Non-pigmented ciliary epithelial cell (primary cell): ENCODE results near the gene C1orf167.

Experiments
- DNase-seq: peaks from one replicate; pipeline ENCODE4 v3.0.0-alpha.2; 2010; ENCODE audit warnings: low read depth

Gene C1orf167

DNA sequence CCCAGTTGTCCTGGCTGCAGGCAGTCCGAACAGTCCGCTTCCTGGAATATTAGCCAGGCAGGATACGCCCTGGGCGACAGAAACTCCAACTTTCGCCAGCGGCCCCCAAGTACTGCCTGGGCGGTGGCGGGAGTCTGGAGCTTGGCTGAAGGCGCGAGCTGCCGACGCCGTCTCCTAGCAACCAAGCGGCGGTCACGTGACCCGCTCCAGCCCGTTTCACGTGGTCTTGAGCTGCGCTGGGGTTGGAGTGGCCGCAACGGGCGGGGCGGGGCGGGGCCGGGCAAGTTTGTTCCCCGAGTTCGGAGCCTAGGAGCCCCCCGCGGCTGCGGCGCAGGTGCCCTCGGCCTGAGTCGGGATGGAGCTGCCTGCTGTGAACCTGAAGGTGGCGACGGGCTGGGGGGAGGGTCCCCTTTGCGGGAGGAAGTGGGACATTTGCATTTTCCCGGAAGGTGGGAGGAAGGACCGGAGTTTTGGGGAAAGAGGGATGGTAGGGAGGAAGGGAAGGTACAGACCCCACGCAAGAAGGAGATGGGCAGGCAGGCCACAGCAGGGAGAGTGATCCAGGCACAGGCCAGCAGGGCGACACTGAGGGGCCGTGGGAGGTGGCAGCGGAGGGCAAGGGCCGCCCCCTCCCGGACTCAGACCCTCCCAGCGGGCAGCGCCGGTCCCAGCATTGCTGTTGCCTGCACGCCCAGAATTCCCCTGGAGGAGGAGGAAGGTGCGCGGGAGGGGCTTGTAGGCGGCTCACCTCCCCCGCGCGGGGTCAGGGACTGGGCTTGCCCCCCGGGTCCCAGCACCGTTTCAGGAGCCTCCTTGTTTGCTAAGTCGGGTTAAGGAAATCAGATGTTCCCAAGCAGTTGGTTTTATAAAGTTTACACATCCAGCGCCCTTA is 25.9 kb upstream of the C1orf167 start, which contains the start of gene AGTRAP:
TSS of gene AGTRAP (plus strand) at position 283 of the 892 bp plus-strand sequence. CDS start at position 356, 73 bp downstream.
- no peak for DNase-seq

DNA sequence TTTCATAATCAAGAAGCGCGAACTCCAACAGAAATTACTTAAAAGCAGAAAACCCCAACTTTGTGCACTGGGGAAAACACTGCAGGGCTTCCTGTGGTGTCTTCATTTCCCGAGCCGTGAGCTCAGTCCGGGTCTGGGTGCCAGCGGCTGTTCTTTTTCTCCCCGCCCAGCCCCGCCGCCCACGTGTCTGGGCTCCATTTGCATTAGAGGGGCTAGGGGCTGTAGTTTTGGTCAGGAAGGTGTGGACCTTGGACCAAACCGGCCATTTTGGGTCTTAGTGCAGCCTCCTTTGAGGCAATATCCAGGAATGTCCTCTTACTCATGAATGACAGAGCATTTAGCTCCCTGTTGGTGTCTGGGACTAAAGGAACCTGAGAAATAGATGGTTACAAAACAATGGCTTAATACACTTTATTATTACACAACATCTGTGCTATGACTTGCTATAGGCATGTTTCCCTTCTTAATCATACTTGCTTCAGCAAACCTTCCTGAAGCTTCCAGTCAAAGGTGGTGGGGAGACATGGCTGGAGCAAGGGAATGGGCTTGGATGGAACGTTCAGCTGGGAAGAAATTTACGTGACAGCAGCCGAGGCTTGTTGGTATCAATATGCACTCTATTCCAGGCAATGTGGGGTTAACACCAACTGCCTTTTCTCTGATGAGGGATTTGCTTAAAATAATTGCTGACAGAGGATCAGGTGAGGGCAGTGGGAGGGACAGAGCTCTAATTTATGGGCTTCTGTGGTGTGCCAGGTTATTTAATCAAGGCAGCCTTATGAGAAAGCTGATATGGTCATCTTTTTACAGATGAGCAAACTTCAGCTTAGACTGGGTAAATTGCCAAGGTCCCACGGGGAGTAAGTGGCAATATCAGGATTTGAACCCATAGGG is 25.0 kb upstream of the C1orf167 start:
- DNase-seq = peak; percentile 55

- no peak for DNase-seq
Measured at GRCh38 chr1:11738096-11738495, 23.9 kb upstream of the C1orf167 start.

- DNase-seq = no peak
Measured at GRCh38 chr1:11738783-11739182, 23.2 kb upstream of the C1orf167 start.

DNA sequence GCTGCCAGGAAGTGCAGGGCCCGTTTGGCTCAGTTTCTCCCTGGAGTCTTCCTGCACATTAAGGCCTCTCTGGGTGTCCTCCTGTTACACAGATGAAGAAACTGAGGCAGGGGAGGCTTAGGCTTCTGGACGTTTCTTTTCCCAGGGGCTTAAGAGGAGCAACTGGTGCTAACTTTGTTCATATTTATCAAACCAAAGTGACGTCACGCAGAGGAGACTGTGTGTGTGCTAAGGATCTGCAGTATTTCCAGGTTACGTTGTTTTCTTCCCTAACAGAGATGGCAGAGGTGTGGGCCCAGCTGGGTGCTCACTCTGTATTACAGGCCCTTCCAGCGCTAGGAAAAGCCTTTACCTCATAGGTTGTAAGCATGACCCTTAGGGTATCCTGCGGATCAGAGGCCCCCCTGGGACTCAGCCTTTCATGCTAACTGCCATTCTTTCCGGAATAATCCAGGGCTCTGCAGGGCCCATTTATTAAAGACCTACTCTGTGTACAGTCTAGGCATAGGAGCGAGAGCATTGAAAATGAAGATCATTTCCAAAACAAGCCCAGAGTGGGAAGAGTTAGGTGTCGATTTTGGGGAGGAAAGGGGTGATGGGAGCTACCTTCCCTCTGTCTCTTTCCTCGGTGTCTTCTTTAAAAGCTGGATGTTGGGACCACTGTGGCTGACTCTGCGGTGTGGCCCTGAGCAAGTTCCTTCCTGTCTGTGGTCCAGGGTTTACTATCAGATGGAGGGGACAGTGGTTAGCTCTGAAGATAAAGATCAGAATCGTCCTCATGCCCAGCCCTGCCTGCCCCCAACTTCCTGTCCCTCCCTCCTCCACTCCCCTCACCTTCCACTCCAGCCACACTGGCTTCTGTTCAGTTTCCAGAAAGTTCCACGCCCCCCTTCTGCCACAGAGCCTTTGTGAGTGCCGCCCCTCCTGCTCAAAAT is 21.5 kb upstream of the C1orf167 start:
- no peak for DNase-seq

DNA sequence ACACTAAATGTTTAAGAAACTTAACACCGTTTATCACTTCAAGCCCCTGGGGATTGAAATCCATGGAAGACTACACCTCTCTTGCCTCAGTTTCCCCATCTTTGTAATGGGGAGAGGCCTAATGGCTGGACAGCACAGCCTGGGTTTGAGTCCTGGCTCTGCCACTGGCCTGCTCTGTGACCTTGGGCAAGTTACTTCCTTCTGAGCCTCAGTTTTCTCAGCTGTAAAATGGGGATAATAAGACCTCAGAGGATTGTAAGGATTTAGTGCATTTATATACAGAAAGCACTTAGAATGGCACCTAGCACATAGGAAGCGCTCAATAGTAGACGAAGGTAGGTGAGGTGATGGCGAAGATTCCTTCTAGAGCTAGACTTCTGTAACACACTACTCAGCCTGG is 20.5 kb upstream of the C1orf167 start:
- DNase-seq = no peak

- DNase-seq = no peak
Measured at GRCh38 chr1:11741919-11742558, 20.0 kb upstream of the C1orf167 start.

GRCh38 chr1:11744287-11744686 is 17.7 kb upstream of the C1orf167 start:
- no peak for DNase-seq

DNA sequence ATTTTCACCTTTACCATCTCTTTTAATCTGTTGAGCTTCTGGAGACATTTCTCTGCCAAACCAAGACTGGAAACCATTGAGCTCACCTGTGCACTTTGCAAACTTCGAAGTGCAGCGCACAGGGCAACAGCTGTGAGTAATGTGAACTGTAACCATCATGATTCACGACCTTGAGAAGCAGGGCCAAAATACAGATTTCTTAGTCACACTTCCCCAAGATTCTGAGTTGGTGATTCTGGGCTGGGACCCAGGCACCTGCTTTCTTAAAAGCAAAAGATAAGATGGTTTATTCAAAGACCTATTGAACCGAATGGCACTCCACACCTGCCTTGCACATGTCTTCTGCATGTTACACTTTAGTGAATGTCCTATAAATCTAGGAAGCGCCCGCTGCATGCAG is 15.9 kb upstream of the C1orf167 start:
- no peak for DNase-seq

GRCh38 chr1:11746795-11747487 is 15.1 kb upstream of the C1orf167 start:
- no peak for DNase-seq

DNA sequence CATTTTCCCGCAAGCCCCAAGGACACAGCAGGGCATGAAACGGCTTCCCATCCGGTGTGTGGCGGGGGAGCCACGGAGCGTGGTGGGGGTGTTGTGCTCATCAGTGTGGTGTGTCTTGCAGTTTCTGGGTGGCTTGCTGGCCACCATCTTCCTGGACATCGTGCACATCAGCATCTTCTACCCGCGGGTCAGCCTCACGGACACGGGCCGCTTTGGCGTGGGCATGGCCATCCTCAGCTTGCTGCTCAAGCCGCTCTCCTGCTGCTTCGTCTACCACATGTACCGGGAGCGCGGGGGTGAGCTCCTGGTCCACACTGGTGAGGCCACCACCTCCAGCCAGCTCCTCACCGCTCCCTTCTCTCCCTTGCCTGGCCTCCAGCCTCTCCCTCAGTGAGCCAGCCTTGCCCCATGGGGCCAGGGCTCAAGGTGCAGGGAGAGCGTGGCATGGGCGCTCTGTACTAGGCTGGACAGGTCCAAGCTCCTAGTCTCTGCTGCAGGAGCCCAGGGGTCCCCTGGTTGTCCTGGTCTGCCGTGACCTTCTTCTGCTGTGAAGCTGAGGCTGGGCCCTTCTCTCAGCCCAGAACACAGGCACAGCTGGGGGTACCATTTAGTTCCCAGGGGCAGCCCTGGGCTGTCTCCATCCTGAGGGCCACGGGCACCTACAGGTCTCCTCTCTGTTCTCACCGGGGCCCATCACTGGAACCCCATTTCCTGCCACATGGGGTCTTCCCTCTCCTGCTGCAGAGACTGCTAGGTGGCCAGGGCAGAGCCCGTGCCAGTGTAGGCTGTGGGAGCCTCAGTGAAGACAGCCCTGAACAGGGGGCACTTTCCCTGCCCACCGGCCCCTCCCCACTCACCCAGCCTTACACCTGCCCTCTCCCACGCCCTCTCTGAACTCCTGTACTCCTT is 13.4 kb upstream of the C1orf167 start:
- no peak for DNase-seq

- DNase-seq = no peak
Measured at GRCh38 chr1:11749203-11749689, 12.7 kb upstream of the C1orf167 start.

DNA sequence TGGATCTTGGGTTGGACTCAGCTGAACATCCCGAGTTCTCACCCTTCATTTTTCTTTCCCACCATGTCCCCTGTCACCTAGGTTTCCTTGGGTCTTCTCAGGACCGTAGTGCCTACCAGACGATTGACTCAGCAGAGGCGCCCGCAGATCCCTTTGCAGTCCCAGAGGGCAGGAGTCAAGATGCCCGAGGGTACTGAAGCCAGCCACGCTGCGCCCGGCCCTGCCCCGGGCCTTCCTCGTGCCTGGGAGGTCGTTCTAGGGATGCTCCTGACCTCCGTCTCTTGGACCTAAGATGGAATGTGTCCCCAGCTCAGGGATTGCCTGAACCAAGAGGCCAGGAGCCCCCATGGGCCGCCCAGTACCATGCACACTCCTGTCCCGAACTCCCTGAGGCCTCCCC is 12.0 kb upstream of the C1orf167 start:
- no peak for DNase-seq

DNA sequence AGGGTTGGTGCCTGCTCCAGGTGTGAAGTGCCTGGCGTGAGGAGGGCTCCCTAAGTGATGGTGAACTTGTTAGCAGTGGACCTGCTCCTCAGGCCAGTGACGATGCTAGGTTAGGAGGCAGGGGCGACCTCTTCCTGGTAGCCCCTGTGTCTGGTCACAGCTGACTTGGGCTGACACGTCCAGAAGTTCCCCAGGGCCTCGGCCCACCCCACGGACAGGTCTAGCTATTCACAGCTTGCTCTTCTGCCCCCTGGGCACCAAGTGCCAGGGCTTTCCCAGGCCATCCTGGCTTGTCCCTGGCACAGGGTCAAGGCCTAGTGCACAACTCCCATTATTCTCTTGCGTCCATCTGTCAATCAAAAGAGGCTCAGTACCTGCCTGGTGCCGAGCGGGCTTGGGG is 10.9 kb upstream of the C1orf167 start:
- no peak for DNase-seq

DNA sequence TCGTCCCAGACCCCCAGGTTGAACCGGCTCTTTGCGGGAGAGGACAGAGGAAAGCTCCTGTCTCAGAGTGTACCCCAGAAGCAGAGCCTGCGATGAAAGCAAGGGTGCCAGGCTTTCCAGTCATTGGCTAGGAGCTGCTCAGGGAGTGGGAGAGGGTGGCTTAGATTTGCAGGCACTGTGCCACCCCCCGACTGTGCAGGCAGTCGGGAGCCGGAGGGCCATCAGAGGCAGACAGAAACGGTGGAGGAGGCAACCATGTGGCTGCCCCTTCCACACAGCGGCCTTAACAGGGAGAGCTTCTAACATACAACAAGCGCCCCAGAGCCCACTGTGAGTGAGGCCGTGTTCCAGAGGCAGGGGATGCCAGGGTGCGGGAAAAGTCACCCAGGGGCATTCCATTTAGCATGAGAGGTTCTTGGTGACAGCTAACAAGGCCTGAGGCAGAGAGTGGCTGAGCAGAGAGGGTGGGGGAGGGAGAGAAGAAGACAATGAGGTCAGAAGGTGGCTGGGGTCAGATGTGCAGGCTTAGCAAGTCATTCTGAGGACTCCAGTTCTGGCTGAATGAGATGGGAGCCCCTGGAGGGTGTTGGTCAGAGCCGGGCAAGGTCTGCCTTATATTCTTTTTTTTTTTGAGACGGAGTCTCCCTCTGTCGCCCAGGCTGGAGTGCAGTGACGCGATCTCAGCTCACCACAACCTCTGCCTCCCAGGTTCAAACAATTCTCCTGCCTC is 9.5 kb upstream of the C1orf167 start:
- DNase-seq = no peak

DNA sequence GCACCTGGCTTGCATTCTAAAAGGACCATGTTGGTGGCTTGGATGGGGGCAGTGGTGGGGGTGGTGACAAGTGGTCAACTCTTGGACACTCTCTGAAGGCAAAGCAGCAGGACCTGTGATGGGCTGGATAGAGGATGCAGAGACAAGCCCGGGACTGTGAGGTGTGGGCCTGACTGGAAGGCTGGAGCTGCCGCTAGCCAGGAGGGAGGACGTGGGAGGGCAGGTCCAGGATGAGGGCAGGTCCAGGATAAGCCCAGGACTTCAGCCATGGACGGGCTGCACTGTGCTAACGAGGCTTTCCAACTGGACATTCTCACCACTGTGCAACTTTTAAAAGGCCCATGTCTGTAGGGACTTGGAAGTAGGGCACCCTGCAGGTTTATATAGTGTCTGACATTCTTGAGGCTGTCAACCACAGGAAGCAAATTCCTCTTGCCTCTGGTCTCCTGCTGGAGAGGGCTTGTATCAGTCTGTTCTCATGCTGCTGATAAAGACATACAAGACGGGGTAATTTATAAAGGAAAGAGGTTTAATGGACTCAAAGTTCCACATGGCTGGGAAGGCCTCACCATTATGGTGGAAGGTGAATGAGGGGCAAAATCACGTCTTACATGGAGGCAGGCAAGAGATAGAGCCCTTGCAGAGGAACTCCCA is 8.3 kb upstream of the C1orf167 start:
- no peak for DNase-seq

DNA sequence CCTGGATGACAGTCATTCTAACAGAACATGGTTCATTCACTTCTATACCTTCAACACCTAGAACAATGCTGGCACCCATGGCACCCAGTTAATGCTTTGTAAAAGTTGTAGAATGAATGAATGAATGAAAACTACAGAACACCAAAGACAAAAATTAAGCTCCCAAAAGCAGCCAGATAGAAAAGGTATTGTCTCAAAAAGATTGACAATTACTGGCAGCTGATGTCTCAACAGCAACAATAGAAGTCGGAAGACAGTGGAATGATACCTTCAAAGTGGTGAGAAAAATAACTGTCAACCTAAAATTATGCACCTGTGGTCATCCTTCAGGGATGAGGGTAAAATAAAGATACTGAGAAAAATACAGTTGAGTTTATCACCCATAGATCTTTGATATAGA is 4.9 kb upstream of the C1orf167 start:
- DNase-seq = no peak

GRCh38 chr1:11759791-11760190 is 2.2 kb upstream of the C1orf167 start:
- DNase-seq = no peak
